Measurements from ENCODE around the gene TIMM9.

DNA sequence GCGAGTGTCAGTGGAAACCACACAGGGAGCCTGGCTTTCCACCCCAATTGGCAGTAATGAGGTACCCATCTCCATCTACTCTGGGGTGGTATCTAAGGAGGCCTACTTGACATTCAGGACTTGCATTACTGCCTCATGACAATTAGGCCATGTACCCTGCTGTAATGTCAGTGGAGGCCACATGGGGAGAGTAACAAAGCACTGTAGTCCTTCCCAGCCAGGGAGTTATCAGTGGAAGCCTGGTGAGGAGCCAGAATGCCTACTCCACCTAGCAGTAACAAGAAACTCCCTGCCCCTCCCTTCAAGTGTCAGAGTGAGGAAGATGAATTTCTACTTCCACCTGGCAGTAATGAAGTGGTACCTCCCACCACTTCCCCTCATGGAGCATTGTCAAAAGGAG, 12.5 kb downstream of the TIMM9 start:
- TF ChIP-seq, protein P1, sequence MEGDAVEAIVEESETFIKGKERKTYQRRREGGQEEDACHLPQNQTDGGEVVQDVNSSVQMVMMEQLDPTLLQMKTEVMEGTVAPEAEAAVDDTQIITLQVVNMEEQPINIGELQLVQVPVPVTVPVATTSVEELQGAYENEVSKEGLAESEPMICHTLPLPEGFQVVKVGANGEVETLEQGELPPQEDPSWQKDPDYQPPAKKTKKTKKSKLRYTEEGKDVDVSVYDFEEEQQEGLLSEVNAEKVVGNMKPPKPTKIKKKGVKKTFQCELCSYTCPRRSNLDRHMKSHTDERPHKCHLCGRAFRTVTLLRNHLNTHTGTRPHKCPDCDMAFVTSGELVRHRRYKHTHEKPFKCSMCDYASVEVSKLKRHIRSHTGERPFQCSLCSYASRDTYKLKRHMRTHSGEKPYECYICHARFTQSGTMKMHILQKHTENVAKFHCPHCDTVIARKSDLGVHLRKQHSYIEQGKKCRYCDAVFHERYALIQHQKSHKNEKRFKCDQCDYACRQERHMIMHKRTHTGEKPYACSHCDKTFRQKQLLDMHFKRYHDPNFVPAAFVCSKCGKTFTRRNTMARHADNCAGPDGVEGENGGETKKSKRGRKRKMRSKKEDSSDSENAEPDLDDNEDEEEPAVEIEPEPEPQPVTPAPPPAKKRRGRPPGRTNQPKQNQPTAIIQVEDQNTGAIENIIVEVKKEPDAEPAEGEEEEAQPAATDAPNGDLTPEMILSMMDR (IDR thresholded peaks at IDR 0.05): no peak
- TF ChIP-seq EP300 (IDR thresholded peaks at IDR 0.05; ENCODE audit: low read depth): no peak
- TF ChIP-seq POLR2AphosphoS5 (IDR thresholded peaks at IDR 0.05): no peak
- TF ChIP-seq POLR2A (IDR thresholded peaks at IDR 0.05): no peak

Measured in transverse colon (tissue), 4 donors.